SH-SY5Y (cell line): ENCODE measurements around the gene TNIK.

ENCODE experiments used
- GATA2 ChIP-seq: IDR thresholded peaks from 2 replicates; pipeline ENCODE4 v1.6.1; 2011; ENCODE audit warnings: mild to moderate bottlenecking, low read depth, low read length
- GATA3 ChIP-seq: IDR thresholded peaks from 2 replicates; pipeline ENCODE4 v1.6.1; 2011; ENCODE audit warnings: low read depth, mild to moderate bottlenecking, low read length, moderate library complexity

GRCh38 chr3:171412054-171412453 is 48.2 kb downstream of the TNIK start:
- TF ChIP-seq GATA2 (no peak), GATA3 (no peak)
